HG02798 (cell line): ENCODE data around the gene SULT2A1.
"Not testable (repeated sequence)": the region's sequence is repeated elsewhere in the genome, so short reads cannot be mapped to it uniquely, and the experiment has no call there.

Source experiments
- ATAC-seq: cut with Tn5 transposase; IDR thresholded peaks from one replicate; pipeline ENCODE4 v1.9.1; 2021; ENCODE audit warnings: mild to moderate bottlenecking; ENCODE audit not compliant: unreplicated experiment, poor library complexity

SULT2A1 gene

GRCh38 chr19:47886010-47886559 is at the start of gene SULT2A1:
Gene SULT2A1 (minus strand): TSS chr19:47886315. CDS start chr19:47886257, 58 bp downstream.
- ATAC-seq, result no peak

GRCh38 chr19:47928581-47928980 is 42.5 kb upstream of the SULT2A1 start:
- ATAC-seq, result not testable (repeated sequence)

GRCh38 chr19:47920107-47920506 is 34.0 kb upstream of the SULT2A1 start:
- ATAC-seq, result not testable (repeated sequence)

- not testable (repeated sequence) for ATAC-seq
Measured at GRCh38 chr19:47910191-47910590, 24.1 kb upstream of the SULT2A1 start.

DNA sequence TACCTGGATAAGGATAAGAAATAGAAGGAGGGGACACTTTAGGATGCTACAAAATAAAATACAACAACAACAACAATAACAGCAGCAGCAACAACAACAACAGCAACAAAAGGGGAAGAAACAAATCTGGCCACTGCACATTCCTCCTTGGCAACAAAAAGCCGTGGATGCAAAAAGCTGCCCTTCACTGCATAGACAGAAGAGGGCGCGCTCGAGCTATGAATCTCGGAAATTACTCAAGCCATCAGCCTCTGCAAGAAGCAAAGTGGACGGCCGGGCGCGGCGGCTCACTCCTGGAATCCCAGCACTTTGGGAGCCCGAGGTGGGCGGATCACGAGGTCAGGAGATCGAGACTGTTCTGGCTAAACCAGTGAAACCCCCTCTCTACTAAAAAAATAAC is 23.2 kb upstream of the SULT2A1 start:
- ATAC-seq, result not testable (repeated sequence)

DNA sequence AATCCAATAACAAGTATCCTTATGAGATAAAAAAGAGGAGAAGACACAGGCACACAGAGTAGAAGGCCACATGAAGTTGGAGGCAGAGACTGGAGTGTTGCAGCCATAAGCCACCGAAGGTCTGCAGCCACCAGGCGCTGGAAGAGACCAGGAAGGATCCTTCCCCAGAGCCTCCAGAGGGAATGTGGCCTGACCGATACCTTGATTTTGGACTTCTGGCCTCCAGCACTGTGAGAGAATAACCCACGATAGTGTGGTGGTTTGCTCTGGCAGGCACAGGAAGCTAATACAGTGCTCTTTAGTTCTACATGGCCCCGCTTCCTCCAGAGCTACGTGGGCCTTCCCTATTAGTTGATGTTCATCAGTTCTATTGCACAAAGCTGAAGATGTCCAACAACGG is 15.3 kb upstream of the SULT2A1 start:
- no peak for ATAC-seq

DNA sequence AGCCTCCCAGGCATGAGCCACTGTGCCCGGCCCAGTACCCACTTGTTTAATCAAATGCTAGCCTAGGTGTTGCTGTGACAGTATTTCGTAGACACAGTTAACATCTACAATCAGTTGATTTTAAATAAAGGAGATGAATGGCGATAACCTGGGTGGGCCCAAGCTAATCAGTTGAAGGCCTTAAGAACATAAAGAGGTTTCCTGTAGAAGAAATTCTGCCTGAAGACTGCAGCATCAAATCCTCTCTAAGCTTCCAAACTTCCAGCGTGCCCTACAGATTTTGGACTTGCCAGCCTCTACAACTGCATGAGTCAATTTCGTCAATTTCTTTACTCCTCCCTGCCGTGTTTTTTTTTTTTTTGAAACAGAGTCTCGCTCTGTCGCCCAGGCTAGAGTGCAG is 13.2 kb upstream of the SULT2A1 start:
- ATAC-seq, result no peak

DNA sequence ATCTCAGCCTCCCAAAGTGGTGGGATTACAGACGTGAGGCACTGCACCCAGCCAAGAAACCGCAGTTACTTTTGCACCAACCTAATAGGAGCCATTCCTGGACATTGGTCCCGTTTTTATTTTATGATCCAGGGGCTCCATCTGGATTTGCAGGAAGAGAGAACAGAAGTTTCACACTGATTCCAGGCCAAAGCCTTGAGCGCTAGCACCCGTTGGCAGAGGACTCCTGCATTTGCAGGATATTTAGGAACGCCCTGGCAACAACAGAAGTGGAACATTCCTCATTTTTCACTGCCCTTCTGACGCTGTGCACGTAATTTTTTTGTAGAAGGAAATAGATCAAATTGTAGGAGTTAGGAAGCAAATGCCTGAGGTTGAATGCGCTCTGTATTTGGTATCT is 11.7 kb upstream of the SULT2A1 start:
- no peak for ATAC-seq

DNA sequence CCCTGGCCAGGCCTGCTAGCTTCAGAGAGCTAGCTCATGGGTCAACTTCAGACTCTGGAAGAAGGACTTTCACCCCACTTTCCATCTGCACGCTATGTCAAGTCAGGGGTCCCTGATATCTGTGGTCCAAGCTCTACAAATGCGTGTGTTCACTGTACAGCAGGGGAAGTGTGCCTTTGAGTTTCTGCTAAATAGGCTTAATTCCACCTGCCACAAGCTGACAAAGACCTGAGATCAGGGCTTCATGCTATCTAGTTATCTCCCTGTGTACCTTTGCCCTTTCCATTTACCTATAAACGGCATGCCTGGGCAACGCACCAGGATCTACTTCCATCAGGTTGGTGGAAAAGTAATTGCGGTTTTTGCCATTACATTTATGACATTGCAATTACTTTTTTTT is 10.7 kb upstream of the SULT2A1 start:
- ATAC-seq, result no peak

DNA sequence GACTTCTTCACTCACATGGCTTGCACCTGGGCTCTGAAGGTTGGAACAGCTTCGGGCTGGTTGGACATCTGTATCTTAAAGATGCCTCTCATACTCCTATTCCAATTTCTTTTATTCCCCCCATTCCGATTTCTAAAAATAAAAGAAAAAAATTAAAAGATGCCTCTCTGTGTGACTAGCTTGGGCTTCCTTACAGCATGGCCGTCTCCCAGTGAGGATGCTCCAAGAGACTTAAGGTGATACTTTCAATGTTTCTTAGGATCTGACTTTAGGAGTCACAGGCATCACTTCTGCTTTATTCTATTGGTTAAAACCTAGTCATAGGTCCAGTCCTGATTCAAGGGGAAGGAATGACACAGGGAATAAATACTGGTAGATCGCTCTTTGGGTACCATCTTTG is 9.9 kb upstream of the SULT2A1 start:
- no peak for ATAC-seq

DNA sequence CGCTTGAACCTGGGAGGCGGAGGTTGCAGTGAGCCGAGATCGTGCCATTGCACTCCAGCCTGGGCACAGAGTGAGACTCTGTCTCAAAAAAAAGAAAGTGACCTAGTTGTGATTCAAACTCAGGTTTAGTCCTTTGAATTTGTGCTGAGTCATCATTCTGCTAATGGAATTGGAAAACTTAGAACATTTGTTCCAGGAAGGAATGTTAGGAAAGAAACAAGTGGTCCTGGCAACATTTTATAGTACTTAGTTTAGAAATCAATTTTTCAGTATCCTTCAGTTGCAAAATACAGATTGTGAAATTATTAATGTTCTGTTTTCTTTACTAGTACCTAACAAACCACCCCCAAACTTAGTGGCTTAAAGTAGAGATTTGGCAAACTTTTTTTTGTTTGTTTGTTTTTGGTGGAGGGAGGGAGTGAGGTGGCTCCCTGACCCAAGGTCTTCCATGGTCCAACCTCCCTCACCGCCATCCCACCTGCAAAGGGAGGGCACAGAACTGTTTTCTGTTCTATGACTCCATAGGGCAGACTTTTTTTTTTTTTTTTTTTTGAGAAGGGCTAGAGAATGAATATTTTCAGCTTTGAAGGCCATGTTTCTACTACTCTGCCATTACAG is 9.2 kb upstream of the SULT2A1 start:
- no peak for ATAC-seq

DNA sequence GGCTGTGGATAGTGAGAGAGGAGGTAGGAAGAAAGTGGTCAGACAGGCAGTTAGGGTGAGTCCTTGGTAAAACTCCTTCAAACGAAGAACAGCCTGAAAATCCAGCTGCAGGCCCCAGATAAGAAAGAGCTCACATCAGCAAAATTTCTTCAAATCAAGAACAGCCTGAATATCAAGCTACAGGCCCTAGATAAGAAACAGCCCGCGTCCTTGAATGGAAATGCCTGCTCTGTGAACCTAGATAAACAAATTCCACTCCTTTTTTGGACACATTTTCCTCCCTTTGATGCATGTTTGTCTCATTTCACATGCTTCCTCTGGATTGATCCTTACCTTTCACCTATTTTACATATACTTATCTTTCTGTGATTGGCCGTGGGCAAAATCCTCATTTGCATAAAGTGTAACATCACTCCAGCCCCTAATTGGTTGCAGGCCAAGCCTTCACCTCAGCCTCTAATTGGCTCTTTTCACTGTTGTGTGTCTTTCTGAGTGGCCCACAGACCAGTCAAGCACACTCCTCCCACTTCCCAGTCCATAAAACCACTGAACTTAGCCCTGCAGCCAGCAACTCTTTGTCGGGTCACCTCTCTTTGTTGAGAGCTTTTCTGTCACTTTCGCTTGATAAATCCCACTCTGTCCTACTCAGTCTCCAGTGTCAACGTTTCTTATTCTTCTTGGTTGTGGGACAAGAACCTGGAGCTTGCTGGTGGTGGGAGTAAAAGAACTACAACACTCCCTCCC is 6.0 kb upstream of the SULT2A1 start:
- ATAC-seq, result no peak

- no peak for ATAC-seq
Measured at GRCh38 chr19:47891622-47891922, 5.5 kb upstream of the SULT2A1 start.

DNA sequence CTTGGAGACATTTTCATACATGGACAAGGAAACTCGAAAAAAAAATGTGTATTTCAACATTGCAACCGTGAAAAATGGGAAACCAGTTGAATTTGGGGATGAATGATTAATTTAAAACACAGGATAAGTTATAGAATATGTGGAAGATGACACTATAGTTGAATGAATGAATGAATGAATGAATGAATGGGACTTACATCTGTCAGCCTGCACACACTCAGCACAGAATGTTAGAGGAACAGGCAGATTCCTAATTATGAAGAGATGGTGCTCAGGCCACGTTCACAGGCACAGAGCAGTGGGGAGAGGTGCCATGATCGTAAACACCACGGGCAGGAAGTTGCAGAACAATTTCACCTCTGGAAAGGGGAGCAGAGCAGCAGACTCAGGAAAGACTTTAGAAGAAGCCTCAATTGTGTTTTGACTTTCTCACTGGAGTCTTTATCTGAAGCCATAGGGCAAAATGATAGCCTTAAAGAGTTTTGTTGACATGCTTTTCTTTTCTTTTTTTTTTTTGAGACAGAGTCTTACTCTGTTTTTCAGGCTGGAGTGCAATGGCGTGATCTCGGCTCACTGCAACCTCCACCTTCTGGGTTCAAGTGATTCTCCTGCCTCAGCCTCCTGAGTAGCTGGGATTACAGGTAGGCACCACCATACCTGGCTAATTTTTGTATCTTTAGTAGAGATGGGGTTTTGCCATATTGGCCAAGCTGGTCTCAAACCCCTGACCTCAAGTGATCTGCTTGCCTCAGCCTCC is 4.9 kb upstream of the SULT2A1 start:
- ATAC-seq, result no peak

- ATAC-seq, result no peak
Measured at GRCh38 chr19:47885067-47885463, 1.1 kb downstream of the SULT2A1 start.

DNA sequence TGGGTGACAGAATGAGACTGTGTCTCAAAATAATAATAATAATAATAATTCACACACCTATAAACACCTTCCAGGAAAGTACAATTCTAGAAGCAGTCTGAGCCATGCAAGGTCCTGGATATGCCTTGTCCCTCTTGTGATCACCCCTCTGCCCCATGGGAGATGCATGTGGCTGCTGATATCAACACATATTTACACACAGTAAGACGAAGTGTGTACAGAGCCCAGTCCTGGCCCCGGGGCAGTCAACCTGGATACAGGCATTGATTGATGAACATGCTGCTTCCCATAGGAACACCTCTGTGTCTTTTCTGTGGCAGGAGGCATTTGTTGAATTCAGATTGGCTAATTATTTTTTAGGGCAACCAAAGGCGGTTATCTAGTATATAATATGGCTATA is 3.2 kb downstream of the SULT2A1 start:
- ATAC-seq, result no peak

GRCh38 chr19:47881757-47882156 is 4.4 kb downstream of the SULT2A1 start:
- ATAC-seq, result no peak

DNA sequence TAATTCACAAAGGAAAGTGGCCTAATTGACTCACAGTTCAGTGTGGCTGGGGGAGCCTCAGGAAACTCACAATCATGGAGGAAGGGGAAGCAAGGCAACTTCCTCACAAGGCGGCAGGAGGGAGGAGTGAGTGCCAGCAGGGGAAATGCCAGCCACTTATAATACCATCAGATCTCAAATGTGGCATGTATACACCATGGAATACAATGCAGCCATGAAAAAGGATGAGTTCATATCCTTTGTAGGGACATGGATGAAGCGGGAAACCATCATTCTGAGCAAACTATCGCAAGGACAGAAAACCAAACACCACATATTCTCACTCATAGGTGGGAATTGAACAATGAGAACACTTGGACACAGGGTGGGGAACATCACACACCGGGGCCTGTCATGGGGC is 6.7 kb downstream of the SULT2A1 start:
- not testable (repeated sequence) for ATAC-seq

DNA sequence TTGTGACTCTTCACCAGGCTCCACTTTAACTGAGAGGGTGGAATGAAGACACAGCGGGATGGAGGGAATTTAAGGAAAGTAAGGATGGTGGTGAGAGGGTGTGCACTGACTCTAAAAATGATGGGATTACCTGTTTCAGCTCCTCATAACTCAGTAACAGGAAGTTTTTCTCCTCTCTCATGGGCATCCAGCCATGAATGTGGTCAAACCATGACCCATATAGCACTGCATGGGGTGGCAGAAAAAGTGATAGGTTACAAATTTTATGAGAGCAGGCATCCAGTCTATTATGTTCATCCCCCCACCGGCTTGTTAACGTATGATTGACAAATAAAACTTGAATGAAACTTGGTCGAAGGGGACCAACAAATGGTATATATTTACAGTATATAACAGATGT is 7.2 kb downstream of the SULT2A1 start:
- ATAC-seq, result no peak

DNA sequence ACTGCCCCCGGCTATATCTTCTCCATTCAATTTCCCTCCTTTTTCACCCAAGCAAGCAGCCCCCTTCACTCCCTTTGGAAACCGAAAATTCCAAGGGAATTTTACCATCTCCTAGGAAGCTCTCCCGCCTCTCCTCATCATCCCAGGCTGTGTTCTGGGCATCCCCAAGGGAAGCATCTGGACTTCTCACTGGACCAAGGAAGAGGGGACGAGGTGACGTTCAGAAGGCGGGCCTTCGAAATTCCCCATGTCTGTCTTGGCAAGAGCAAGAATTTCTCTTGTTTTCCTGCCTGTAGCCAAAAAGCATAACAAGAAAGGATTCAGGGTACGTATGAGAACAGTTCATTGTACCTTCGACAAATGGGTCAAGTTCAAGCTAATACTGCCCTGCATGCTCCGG is 20.9 kb downstream of the SULT2A1 start:
- ATAC-seq, result no peak

GRCh38 chr19:47863514-47863936 is 22.6 kb downstream of the SULT2A1 start:
- ATAC-seq, result no peak
